ENCODE results near the gene CBX4.

- TF ChIP-seq, protein P1, sequence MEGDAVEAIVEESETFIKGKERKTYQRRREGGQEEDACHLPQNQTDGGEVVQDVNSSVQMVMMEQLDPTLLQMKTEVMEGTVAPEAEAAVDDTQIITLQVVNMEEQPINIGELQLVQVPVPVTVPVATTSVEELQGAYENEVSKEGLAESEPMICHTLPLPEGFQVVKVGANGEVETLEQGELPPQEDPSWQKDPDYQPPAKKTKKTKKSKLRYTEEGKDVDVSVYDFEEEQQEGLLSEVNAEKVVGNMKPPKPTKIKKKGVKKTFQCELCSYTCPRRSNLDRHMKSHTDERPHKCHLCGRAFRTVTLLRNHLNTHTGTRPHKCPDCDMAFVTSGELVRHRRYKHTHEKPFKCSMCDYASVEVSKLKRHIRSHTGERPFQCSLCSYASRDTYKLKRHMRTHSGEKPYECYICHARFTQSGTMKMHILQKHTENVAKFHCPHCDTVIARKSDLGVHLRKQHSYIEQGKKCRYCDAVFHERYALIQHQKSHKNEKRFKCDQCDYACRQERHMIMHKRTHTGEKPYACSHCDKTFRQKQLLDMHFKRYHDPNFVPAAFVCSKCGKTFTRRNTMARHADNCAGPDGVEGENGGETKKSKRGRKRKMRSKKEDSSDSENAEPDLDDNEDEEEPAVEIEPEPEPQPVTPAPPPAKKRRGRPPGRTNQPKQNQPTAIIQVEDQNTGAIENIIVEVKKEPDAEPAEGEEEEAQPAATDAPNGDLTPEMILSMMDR (IDR thresholded peaks at IDR 0.05): no peak
- TF ChIP-seq, protein P2, sequence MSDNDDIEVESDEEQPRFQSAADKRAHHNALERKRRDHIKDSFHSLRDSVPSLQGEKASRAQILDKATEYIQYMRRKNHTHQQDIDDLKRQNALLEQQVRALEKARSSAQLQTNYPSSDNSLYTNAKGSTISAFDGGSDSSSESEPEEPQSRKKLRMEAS (CRISPR knock-in tag; IDR thresholded peaks at IDR 0.05): no peak
- TF ChIP-seq ATF1 (CRISPR knock-in tag; IDR thresholded peaks at IDR 0.05) (no peak), ATF2 (CRISPR knock-in tag; IDR thresholded peaks at IDR 0.05; ENCODE audit: borderline replicate concordance, low read depth) (no peak), AFF4 (CRISPR knock-in tag; IDR thresholded peaks at IDR 0.05; ENCODE audit: borderline replicate concordance) (no peak), SMAD4 (CRISPR knock-in tag; IDR thresholded peaks at IDR 0.05) (no peak), ZNF121 (CRISPR knock-in tag; IDR thresholded peaks at IDR 0.05) (no peak), ARID4B (CRISPR knock-in tag; IDR thresholded peaks at IDR 0.05; ENCODE audit: borderline replicate concordance) (no peak), SMAD3 (CRISPR knock-in tag; IDR thresholded peaks at IDR 0.05; ENCODE audit: borderline replicate concordance) (no peak), TEAD1 (CRISPR knock-in tag; IDR thresholded peaks at IDR 0.05) (no peak), ELF4 (CRISPR knock-in tag; IDR thresholded peaks at IDR 0.05; ENCODE audit: low read depth) (no peak), SOX15 (CRISPR knock-in tag; IDR thresholded peaks at IDR 0.05) (no peak)
- TF ChIP-seq, protein P3, sequence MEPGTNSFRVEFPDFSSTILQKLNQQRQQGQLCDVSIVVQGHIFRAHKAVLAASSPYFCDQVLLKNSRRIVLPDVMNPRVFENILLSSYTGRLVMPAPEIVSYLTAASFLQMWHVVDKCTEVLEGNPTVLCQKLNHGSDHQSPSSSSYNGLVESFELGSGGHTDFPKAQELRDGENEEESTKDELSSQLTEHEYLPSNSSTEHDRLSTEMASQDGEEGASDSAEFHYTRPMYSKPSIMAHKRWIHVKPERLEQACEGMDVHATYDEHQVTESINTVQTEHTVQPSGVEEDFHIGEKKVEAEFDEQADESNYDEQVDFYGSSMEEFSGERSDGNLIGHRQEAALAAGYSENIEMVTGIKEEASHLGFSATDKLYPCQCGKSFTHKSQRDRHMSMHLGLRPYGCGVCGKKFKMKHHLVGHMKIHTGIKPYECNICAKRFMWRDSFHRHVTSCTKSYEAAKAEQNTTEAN (CRISPR knock-in tag; IDR thresholded peaks at IDR 0.05): no peak
Observed at GRCh38 chr17:79794659-79795511, 44.4 kb downstream of the CBX4 start.

Data from WTC11 (cell line).